CD4-positive, alpha-beta T cell treated with Interleukin-17A for 1 hour (primary cell): Measurements from ENCODE around the gene PHF12.
"Not testable (repeated sequence)": the region's sequence is repeated elsewhere in the genome, so short reads cannot be mapped to it uniquely, and the experiment has no call there.

ENCODE experiments used
- DNase-seq: peaks from one replicate; pipeline ENCODE4 v3.0.0-alpha.2; 2020

The PHF12 gene

DNA sequence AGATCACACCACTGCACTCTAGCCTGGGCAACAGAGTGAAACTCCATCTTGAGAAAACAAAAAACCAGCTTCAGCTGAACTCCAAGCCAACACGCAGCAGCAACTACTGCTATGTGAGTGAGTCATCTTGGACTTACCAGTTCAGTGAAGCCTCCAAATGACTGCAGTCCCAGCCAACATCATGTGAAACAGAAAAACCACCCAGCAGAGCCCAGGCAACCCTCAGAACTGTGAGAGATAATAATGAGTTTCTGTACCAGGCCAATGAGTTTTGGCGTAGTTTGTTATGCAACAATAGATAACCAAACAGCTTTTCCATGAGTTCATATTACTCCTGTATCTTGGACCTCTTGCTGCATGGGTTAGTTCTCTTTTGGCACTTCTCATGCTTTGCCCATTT is 23.3 kb downstream of the PHF12 start:
- peak; percentile 33 for DNase-seq

- no peak for DNase-seq
Measured at GRCh38 chr17:28926786-28927185, 24.5 kb downstream of the PHF12 start.

GRCh38 chr17:28926366-28926765 is 25.0 kb downstream of the PHF12 start:
- DNase-seq, result no peak

GRCh38 chr17:28925912-28926365 is 25.4 kb downstream of the PHF12 start:
- DNase-seq, result peak; percentile 94

GRCh38 chr17:28920201-28920600 is 31.1 kb downstream of the PHF12 start:
- no peak for DNase-seq

GRCh38 chr17:28918295-28918694 is 33.0 kb downstream of the PHF12 start:
- DNase-seq, result no peak

- DNase-seq, result no peak
Measured at GRCh38 chr17:28917465-28917864, 33.9 kb downstream of the PHF12 start.

- DNase-seq, result no peak
Measured at GRCh38 chr17:28917029-28917428, 34.3 kb downstream of the PHF12 start.

- DNase-seq, result peak; percentile 69
Measured at GRCh38 chr17:28916302-28916934, 34.9 kb downstream of the PHF12 start.

- DNase-seq, result no peak
Measured at GRCh38 chr17:28912938-28913333, 38.4 kb downstream of the PHF12 start.

DNA sequence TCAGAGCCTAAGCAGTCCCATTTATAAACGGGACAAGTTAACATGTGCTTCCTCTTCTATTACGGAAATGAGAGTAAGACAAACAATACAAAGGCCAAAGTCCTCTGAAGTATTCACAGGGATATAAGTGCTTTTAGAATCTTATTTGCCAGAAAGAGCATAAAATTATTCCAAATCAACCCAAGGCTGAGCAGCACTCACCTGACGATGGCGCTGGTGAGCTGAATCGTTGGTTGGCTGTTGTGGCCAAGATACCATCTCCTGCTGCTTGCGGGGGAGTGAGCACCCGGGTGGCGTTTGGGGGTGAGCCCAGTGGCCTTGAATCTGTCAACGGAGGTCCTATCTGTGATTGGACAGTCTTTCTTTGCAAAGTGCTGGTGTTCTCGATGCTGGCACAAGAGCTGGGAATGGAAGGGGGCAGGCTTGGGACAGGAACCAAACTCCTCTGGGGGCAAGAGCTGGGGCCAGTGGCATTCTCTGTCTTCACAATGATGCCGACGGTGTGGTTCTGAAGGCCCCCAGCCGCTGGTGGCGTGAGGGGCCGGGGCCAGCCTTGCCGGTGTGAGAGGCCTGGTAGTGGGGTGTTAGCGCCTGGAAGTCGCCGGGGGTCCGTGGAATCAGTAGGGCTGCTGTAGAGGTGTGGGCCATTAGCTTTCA is 38.9 kb downstream of the PHF12 start:
- peak; percentile 22 for DNase-seq

DNA sequence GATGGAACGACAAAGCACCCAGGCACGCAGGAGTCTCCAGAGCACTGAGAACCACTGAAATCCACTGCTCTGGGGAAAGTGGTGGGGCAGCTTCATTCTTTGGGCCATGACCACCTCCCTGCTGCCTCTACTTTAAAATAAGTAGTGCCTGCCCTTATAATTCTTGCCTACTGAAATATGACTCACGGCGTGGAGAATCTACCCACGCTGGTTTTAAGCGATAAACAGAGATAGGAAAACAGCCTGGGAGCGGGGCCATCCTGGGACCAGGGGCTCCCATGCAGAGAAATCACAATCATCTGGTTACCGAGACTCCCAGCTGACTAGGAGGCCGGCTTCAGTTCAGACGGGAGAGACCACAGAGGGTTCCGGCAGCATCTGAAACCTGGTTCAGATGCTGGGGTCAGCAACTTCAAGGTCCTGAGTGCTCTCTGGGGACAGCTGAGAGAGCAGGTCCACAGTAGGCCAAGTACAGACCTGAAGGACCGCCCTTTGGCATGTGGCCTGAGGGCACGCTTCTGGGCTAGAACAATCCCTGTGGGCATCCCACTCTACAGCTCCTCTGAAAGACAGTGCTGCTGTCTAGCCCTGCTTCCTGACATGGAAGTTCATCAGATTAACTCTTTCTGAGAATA is 39.8 kb downstream of the PHF12 start:
- no peak for DNase-seq

GRCh38 chr17:28910534-28910933 is 40.8 kb downstream of the PHF12 start:
- no peak for DNase-seq

- no peak for DNase-seq
Measured at GRCh38 chr17:28908640-28909167, 42.6 kb downstream of the PHF12 start.

DNA sequence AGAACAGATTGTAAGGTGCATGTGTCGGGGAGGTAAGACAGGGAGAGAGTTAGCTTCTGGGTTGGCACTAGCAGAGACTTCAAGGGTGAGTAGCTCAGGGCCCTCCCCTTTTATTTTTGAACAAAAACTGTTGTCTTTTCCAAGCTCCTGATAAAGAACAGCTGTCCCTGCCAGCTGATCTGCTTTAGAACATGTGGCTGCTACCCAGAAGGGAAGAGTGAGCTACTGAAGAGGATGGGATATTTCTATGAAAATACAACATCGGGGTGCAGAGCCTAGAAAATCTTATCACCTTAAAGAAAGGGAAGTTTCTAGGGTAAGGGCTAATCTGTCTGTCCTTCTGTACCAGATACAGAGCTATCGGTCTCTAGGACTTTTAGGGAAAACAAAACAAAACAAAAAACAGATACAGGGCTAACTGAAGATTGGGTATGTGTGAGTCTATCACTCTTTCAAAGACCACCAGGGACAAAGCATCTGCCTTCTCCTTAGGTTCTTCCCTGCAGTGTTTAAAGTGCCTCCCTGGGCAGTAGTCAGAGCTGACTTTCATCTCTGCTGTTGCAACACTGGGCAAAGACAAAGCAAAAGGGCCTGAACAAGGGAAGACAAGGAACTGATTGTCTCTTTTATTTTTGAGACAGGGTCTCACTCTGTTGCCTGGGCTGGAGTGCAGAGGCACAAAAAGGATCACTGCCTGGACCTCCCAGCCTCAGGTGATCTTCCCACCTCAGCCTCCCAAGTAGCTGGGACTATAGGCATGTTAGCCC is 43.4 kb downstream of the PHF12 start:
- no peak for DNase-seq

DNA sequence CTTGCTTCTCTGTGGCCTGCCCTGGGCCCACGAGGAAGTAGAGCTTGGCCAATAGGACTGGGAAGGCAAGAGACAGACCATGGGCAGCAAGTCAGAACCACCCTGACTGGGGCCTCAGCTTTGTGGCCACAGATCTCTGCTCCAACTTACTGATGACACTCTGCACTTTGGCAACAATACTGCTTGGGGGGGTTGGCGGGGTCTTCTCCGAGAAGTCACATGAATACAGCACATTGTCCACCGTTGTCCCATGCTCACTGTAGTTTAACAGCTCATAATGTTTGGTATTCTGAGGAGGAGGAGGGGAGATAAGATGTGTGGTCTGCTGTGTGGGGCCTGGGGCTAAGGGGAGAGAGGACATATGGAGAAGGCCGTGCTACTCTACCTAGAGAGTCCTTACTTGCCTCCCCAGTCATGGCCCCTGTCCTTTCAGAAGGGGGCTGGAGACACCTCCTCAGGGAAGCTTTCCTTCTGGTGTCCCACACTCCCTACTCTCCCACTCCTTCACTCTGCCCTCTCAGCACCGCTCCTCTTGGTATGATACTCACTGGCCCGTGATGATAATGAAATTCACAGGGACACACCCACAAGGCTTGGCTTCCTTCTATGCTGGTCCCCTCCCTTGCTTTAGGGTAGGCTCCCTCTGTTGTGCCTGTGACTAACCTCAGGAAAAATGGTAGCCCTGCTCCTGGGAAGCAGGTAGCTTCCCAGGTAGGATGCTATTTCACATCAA is 44.4 kb downstream of the PHF12 start:
- DNase-seq, result no peak

GRCh38 chr17:28906276-28906675 is 45.0 kb downstream of the PHF12 start:
- no peak for DNase-seq

DNA sequence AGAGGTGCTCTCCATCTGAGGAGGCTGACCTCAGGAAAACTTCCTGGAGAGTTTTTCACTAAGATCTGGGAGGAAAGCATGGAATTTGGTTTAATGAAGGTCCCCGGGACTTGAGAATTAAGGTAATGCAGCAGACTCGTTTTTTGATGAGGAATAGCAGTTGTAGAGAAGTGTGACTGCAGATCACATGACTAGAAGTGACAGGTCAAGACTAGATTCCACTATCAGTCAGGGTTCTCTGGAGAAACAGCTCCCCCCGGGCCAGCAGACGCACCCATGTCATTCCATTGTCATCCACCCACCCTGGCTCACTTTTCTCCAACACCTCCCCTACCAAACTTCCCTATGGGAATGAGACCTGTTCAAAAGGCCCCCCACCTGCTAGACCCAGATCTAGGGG is 46.5 kb downstream of the PHF12 start:
- DNase-seq, result no peak

DNA sequence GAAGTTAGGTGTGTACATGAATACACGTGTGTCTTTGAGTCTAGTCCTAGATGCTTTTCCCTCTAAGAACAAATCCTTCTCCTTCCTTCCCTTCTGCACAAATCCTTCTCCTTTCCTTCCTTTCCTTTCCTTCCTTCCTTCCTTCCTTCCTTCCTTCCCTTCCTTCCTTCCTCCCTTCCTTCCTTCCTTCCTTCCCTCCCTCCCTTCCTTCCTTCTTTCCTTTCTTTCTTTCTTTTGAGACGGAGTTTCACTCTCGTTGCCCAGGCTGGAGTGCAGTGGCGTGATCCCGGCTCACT is 47.8 kb downstream of the PHF12 start:
- not testable (repeated sequence) for DNase-seq

DNA sequence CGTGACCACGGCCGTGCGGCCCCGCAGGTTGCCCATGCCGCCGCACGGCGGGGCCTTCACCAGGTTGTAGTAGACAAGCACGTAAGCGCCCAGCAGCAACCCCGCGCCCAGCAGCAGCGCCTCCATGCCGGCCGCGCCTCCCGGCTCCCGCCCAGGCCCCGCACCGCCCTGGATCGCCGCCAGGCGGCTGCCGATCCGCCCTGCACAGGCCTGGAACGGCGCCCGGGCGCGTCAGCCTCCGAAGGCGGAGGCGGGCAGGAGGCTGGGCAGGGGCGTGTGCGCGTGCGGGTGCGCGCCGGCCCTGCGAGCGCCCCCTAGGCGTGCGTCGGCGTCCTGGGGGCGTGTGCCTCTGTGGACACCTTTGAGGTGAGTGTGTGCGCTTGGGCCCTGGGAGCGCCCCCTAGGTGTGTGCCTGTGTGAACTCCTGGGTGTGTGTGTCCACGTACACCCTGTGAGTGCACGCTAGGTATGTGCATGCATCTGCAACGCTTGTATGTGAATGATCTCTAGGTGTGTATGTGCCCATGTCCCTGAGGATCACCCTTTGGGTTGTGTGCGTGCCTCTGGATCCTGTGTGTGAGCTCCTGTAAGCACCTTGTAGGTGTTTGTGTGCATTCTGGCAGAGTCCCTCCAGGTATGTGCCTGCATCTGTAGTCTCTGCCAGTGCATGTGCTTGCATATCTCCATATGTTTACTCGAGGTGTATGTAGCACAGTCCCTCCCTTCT is 48.3 kb downstream of the PHF12 start, which contains the start of gene DHRS13:
Gene DHRS13 (minus strand): TSS at position 261 of the 727 bp plus-strand sequence. CDS start 135 bp downstream, at position 126.
- peak; percentile 95 for DNase-seq

- DNase-seq, result peak; percentile 54
Measured at GRCh38 chr17:28901866-28902818, 49.2 kb downstream of the PHF12 start.
